NCI-H2196 (cell line): ENCODE measurements around the gene SOSTDC1.
"Not testable (repeated sequence)": the region's sequence is repeated elsewhere in the genome, so short reads cannot be mapped to it uniquely, and the experiment has no call there.

Experiments
- DNase-seq: peaks from one replicate; lab custom pipeline; 2025; ENCODE audit not compliant: unreplicated experiment; lab: John Stamatoyannopoulos, UW

The SOSTDC1 gene

GRCh38 chr7:16465469-16466361 is at the start of gene SOSTDC1:
TSS of gene SOSTDC1 (minus strand) at chr7:16465738. CDS start at chr7:16465668, 70 bp downstream.
- no peak for DNase-seq

- DNase-seq: no peak
Measured at GRCh38 chr7:16514729-16515128, 49.2 kb upstream of the SOSTDC1 start.

- DNase-seq: no peak
Measured at GRCh38 chr7:16514271-16514670, 48.7 kb upstream of the SOSTDC1 start.

- no peak for DNase-seq
Measured at GRCh38 chr7:16512097-16512496, 46.6 kb upstream of the SOSTDC1 start.

- DNase-seq: no peak
Measured at GRCh38 chr7:16511314-16511713, 45.8 kb upstream of the SOSTDC1 start.

- DNase-seq: no peak
Measured at GRCh38 chr7:16509829-16510228, 44.3 kb upstream of the SOSTDC1 start.

GRCh38 chr7:16506422-16506821 is 40.9 kb upstream of the SOSTDC1 start:
- not testable (repeated sequence) for DNase-seq

- DNase-seq: no peak
Measured at GRCh38 chr7:16504019-16504418, 38.5 kb upstream of the SOSTDC1 start.

GRCh38 chr7:16502303-16502702 is 36.8 kb upstream of the SOSTDC1 start:
- no peak for DNase-seq

- no peak for DNase-seq
Measured at GRCh38 chr7:16498122-16498521, 32.6 kb upstream of the SOSTDC1 start.

- no peak for DNase-seq
Measured at GRCh38 chr7:16494955-16495719, 29.6 kb upstream of the SOSTDC1 start.

GRCh38 chr7:16494551-16494950 is 29.0 kb upstream of the SOSTDC1 start:
- DNase-seq: no peak

- DNase-seq: no peak
Measured at GRCh38 chr7:16493266-16493665, 27.7 kb upstream of the SOSTDC1 start.

- no peak for DNase-seq
Measured at GRCh38 chr7:16492513-16493062, 27.1 kb upstream of the SOSTDC1 start.

- DNase-seq: no peak
Measured at GRCh38 chr7:16491148-16491547, 25.6 kb upstream of the SOSTDC1 start.

GRCh38 chr7:16484453-16485158 is 19.1 kb upstream of the SOSTDC1 start:
- no peak for DNase-seq

GRCh38 chr7:16479591-16479990 is 14.1 kb upstream of the SOSTDC1 start:
- DNase-seq: no peak

- DNase-seq: no peak
Measured at GRCh38 chr7:16479161-16479560, 13.6 kb upstream of the SOSTDC1 start.

GRCh38 chr7:16471933-16472332 is 6.4 kb upstream of the SOSTDC1 start:
- no peak for DNase-seq

GRCh38 chr7:16463949-16464715 is 1.4 kb downstream of the SOSTDC1 start:
- DNase-seq: no peak
